ENCODE data around the gene A3GALT2.

Gene A3GALT2

GRCh38 chr1:33257207-33257771, 63.6 kb downstream of the A3GALT2 start:
- peak in 5 of 56 donors; percentile 3 to 47 (median 38) for DNase-seq

Measured in nucleus accumbens (tissue), 56 donors.